Caco-2 (cell line): ENCODE measurements around the gene DHX15. TPM values are rescaled to one million over a fixed set of nuclear protein-coding genes. Genes with fewer than 3 reads are reported as not detected.
A peak's percentile ranks its signal among the peaks of the same experiment; 100 is the strongest.

Experiments used
- BruUV-seq: library from RNA; stranded (reverse); fragments of 400-500 nt; replicated peaks from 2 replicates; lab custom pipeline; 2021; lab: Mats Ljungman, UMichigan
- CTCF ChIA-PET: fragments of 300-600 bp; sonication (Branson Sonifier 250); formaldehyde crosslinking; loops from one replicate; lab custom pipeline; 2022; ENCODE audit warnings: antibody characterized with exemption; lab: Charles Lee
- POLR2A ChIA-PET: fragments of 300-600 bp; sonication (Branson Sonifier 250); formaldehyde crosslinking; loops from one replicate; lab custom pipeline; 2022; ENCODE audit warnings: antibody characterized with exemption; lab: Charles Lee
- DNase-seq, 2 experiments: peaks; one replicate each; pipeline versions ENCODE4 v3.0.0 to v3.0.0-alpha.2; 2020 to 2022
- H3K27me3 ChIP-seq: replicated peaks from 2 replicates; pipeline ENCODE4 v1.6.0; 2011; ENCODE audit warnings: low read length; ENCODE audit not compliant: control insufficient read depth, insufficient read depth
- H3K36me3 ChIP-seq: 2 replicates; pipeline ENCODE4 v1.5.1; 2011; ENCODE audit warnings: low read length; ENCODE audit not compliant: control insufficient read depth, insufficient read depth
- H3K4me1 ChIP-seq: fragments of 250-450 bp; sonication (Bioruptor Pico); 2 replicates; pipeline ENCODE4 v1.5.1; 2020; ENCODE audit warnings: mild to moderate bottlenecking
- H3K4me3 ChIP-seq: 2 replicates; pipeline ENCODE4 v1.5.1; 2011; ENCODE audit warnings: low read depth, mild to moderate bottlenecking, control low read depth, low read length
- H3K9me3 ChIP-seq: fragments of 250-450 bp; sonication (Bioruptor Pico); 2 replicates; pipeline ENCODE4 v1.5.1; 2020; ENCODE audit warnings: mild to moderate bottlenecking, moderate library complexity
- H3K27ac Mint-ChIP-seq: one replicate; pipeline ENCODE4 v1.8.0; 2022; ENCODE audit warnings: mixed read lengths; ENCODE audit not compliant: unreplicated experiment
- H3K27me3 Mint-ChIP-seq: one replicate; pipeline ENCODE4 v1.8.0; 2022; ENCODE audit warnings: mixed read lengths; ENCODE audit not compliant: insufficient read depth, unreplicated experiment
- H3K36me3 Mint-ChIP-seq: one replicate; pipeline ENCODE4 v1.8.0; 2022; ENCODE audit warnings: mild to moderate bottlenecking, mixed read lengths; ENCODE audit not compliant: insufficient read depth, unreplicated experiment
- H3K4me1 Mint-ChIP-seq: one replicate; pipeline ENCODE4 v1.8.0; 2022; ENCODE audit warnings: low read depth, mixed read lengths; ENCODE audit not compliant: unreplicated experiment
- H3K4me3 Mint-ChIP-seq: one replicate; pipeline ENCODE4 v1.8.0; 2022; ENCODE audit warnings: mild to moderate bottlenecking, moderate library complexity, mixed read lengths; ENCODE audit not compliant: unreplicated experiment
- H3K9me3 Mint-ChIP-seq: one replicate; pipeline ENCODE4 v1.8.0; 2022; ENCODE audit warnings: mixed read lengths; ENCODE audit not compliant: unreplicated experiment
- intact Hi-C: fragments of 100-400 bp; cut with micrococcal nuclease; formaldehyde crosslinking; loops from one replicate; pipeline ENCODE4 v1.10.0; 2022; ENCODE audit not compliant: unreplicated experiment
- total RNA-seq: library from RNA; stranded (reverse); gene quantifications from 2 replicates; pipeline ENCODE4 v1.2.3, GENCODE V29; 2022
- TF ChIP-seq, protein P1 (sequence below), 2 experiments: fragments of 200-600 bp in 1 of 2; IDR thresholded peaks; 1 replicate in 1 of 2; 2 replicates in 1 of 2; pipeline versions ENCODE4 v1.5.1 to v1.8.0; 2011 to 2022; ENCODE audit warnings: antibody characterized with exemption in 1 of 2, control low read depth in 1 of 2, inconsistent platforms in 1 of 2, low read depth in 1 of 2, low read length in 1 of 2, mild to moderate bottlenecking in 1 of 2, moderate library complexity in 1 of 2; ENCODE audit not compliant: insufficient read depth in 1 of 2, severe bottlenecking in 1 of 2, unreplicated experiment in 1 of 2

DHX15 gene
- total RNA-seq, 1 experiment from 2014 or later, result 154 TPM

DNA sequence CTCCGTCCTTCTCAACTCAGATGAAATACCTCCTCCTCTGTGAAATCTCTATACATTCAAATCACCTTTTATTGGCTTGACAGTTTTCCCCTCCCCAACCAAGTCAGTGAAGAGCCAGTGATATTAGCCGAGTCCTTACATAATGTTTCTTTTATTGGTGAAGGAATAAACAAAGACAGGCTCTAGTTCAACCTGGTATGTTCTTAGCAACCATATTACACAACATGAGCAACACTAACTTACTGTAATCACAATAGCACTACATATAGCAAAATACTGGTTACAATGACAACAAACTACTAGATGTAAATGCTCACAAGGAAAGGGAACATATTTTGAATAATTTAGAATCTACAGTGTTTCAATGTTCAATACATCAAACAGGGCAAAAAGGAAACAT lies 19.9 kb downstream of the DHX15 start:
- peak overlapping the region; percentile 14 for H3K4me3 Mint-ChIP-seq
- H3K27me3 ChIP-seq, result no peaks in the 10 kb centered on the region
- BruUV-seq, result no TSS peak
- H3K4me1 Mint-ChIP-seq, result peaks cover 9% of the 10 kb centered on the region
- H3K9me3 ChIP-seq, result no peaks in the 10 kb centered on the region
- H3K27me3 Mint-ChIP-seq, result no peaks in the 10 kb centered on the region
- intact Hi-C loops, result loop anchor here (2.0 kb wide), 1 partner anchor 122 kb away; no protein-coding TSS in a partner anchor
- POLR2A ChIA-PET, result interaction anchor here (1.5 kb wide), 1 partner anchor 20 kb away, joined by 6 read pairs; the partner anchor contains the start of gene DHX15
- CTCF ChIA-PET, result interaction anchor here (0.7 kb wide), 1 partner anchor 123 kb away, joined by 3 read pairs; no protein-coding TSS in a partner anchor
- H3K4me3 ChIP-seq, result no peak overlapping the region
- peaks cover 3% of the 10 kb centered on the region; the same call in 1 of the 2 replicates for H3K36me3 ChIP-seq
- TF ChIP-seq, protein P1, sequence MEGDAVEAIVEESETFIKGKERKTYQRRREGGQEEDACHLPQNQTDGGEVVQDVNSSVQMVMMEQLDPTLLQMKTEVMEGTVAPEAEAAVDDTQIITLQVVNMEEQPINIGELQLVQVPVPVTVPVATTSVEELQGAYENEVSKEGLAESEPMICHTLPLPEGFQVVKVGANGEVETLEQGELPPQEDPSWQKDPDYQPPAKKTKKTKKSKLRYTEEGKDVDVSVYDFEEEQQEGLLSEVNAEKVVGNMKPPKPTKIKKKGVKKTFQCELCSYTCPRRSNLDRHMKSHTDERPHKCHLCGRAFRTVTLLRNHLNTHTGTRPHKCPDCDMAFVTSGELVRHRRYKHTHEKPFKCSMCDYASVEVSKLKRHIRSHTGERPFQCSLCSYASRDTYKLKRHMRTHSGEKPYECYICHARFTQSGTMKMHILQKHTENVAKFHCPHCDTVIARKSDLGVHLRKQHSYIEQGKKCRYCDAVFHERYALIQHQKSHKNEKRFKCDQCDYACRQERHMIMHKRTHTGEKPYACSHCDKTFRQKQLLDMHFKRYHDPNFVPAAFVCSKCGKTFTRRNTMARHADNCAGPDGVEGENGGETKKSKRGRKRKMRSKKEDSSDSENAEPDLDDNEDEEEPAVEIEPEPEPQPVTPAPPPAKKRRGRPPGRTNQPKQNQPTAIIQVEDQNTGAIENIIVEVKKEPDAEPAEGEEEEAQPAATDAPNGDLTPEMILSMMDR (IDR thresholded peaks at IDR 0.05; ENCODE audit: insufficient read depth in 1 of 2, low read depth in 1 of 2, low read length in 1 of 2, severe bottlenecking in 1 of 2, unreplicated experiment in 1 of 2), result no peak
- no peak for DNase-seq
- peaks cover 75% of the 10 kb centered on the region for H3K36me3 Mint-ChIP-seq
- peaks cover 27% of the 10 kb centered on the region for H3K4me1 ChIP-seq
- peak overlapping the region; percentile 59 for H3K27ac Mint-ChIP-seq
- no peaks in the 10 kb centered on the region for H3K9me3 Mint-ChIP-seq

DNA sequence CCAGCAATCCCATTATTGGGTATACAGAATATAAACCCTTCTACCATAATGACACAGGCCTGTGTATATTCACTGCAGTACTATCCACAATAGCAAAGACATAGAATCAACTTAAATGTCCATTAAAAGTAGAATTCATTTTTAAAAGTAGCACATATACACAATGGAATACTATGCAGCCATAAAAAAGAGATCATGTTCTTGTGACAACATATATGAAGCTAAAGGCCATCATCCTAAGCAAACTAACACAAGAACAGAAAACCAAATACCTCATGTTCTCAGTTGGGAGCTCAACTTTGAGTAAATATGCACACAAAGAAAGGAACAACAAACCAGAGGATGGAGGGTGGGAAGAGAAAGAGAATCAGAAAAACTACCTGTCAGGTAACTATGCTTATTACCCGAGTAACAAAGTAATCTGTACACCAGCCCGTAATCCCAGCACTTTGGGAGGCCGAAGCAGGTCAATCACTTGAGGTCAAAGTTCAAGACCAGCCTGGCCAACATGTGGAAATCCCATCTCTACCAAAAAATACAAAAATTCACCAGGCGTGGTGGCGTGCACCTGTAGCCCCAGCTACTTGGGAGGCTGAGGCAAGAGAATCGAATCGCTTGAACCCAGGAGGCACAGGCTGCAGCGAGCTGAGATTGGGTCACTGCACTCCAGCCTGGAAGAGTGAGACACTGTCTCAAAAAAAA lies 22.8 kb downstream of the DHX15 start:
- no peaks in the 10 kb centered on the region for H3K27me3 Mint-ChIP-seq

DNA sequence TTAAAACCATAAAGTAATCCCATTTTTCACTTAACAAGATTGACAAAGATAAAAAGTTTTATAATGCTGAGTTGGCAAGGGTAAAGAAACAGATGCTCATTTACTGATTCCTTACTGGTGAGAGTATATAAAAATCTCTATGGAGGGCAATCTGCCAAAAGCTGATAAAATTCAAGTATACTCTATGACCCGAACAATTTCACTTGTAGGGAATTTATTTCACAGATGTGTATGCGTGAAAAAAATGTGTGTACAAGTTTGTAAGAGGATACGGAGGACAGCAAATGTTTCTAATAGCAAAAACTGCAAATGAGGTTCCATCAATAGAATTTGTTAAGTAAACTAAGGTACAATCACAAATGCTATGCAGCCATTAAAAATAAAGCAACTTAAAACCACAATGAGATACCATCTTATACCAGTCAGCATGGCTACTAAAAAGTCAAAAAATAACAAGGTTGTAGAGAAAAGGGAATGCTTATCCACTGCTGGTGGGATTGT lies 23.4 kb downstream of the DHX15 start:
- peaks cover 62% of the 10 kb centered on the region for H3K36me3 Mint-ChIP-seq
- POLR2A ChIA-PET, result no interaction called here
- CTCF ChIA-PET, result no interaction called here

More for the DNA sequence above, 22.8 kb downstream of the DHX15 start:
- peaks cover 14% of the 10 kb centered on the region for H3K4me1 Mint-ChIP-seq
- H3K36me3 ChIP-seq, result peaks cover 3% of the 10 kb centered on the region; the same call in 1 of the 2 replicates
- no peak overlapping the region for H3K4me3 ChIP-seq
- no peak for DNase-seq
- no peak overlapping the region for H3K4me3 Mint-ChIP-seq
- TF ChIP-seq, protein P1 (IDR thresholded peaks at IDR 0.05; ENCODE audit: insufficient read depth in 1 of 2, low read depth in 1 of 2, low read length in 1 of 2, severe bottlenecking in 1 of 2, unreplicated experiment in 1 of 2), result no peak
- BruUV-seq, result no TSS peak
- ChIA-PET POLR2A (no interaction called here), CTCF (interaction anchor here (0.7 kb wide), 1 partner anchor 9 kb away, joined by 3 read pairs; no protein-coding TSS in a partner anchor)
- no peak overlapping the region for H3K27ac Mint-ChIP-seq
- no peaks in the 10 kb centered on the region for H3K27me3 ChIP-seq
- H3K4me1 ChIP-seq, result peaks cover 52% of the 10 kb centered on the region
- no peaks in the 10 kb centered on the region for H3K9me3 ChIP-seq
- no peaks in the 10 kb centered on the region for H3K9me3 Mint-ChIP-seq
- H3K36me3 Mint-ChIP-seq, result peaks cover 62% of the 10 kb centered on the region
- intact Hi-C loops, result no loop called here

More for the DNA sequence above, 23.4 kb downstream of the DHX15 start:
- DNase-seq, result no peak
- TF ChIP-seq, protein P1 (IDR thresholded peaks at IDR 0.05; ENCODE audit: insufficient read depth in 1 of 2, low read depth in 1 of 2, low read length in 1 of 2, severe bottlenecking in 1 of 2, unreplicated experiment in 1 of 2), result no peak
- peaks cover 20% of the 10 kb centered on the region for H3K4me1 Mint-ChIP-seq
- H3K36me3 ChIP-seq, result peaks cover 3% of the 10 kb centered on the region; the same call in 1 of the 2 replicates
- H3K27me3 Mint-ChIP-seq, result no peaks in the 10 kb centered on the region
- no peaks in the 10 kb centered on the region for H3K27me3 ChIP-seq
- intact Hi-C loops, result no loop called here
- H3K9me3 Mint-ChIP-seq, result no peaks in the 10 kb centered on the region
- H3K9me3 ChIP-seq, result no peaks in the 10 kb centered on the region
- H3K4me1 ChIP-seq, result peaks cover 47% of the 10 kb centered on the region
- no peak overlapping the region for H3K4me3 Mint-ChIP-seq
- H3K27ac Mint-ChIP-seq, result no peak overlapping the region
- no peak overlapping the region for H3K4me3 ChIP-seq
- BruUV-seq, result no TSS peak
